Hindlimb muscle (tissue), 1 donor: ENCODE measurements around the gene HNRNPA2B1. TPM values are rescaled to one million over a fixed set of nuclear protein-coding genes. Genes with fewer than 3 reads are reported as not detected.
"Not testable (repeated sequence)": the region's sequence is repeated elsewhere in the genome, so short reads cannot be mapped to it uniquely, and the experiment has no call there.

Source experiments
- DNase-seq: peaks from one replicate; pipeline ENCODE4 v3.0.0-alpha.2; 2013
- polyA plus RNA-seq: library from polyadenylated mRNA; unstranded; fragments of 120-200 nt; gene quantifications from one replicate; pipeline ENCODE4 v1.2.1, GENCODE V29; 2013; ENCODE audit not compliant: insufficient read length

Gene HNRNPA2B1
- polyA plus RNA-seq, 1 donor: 635 TPM

GRCh38 chr7:26198133-26198780, 2.3 kb downstream of the HNRNPA2B1 start:
- DNase-seq: peak; percentile 49

DNA sequence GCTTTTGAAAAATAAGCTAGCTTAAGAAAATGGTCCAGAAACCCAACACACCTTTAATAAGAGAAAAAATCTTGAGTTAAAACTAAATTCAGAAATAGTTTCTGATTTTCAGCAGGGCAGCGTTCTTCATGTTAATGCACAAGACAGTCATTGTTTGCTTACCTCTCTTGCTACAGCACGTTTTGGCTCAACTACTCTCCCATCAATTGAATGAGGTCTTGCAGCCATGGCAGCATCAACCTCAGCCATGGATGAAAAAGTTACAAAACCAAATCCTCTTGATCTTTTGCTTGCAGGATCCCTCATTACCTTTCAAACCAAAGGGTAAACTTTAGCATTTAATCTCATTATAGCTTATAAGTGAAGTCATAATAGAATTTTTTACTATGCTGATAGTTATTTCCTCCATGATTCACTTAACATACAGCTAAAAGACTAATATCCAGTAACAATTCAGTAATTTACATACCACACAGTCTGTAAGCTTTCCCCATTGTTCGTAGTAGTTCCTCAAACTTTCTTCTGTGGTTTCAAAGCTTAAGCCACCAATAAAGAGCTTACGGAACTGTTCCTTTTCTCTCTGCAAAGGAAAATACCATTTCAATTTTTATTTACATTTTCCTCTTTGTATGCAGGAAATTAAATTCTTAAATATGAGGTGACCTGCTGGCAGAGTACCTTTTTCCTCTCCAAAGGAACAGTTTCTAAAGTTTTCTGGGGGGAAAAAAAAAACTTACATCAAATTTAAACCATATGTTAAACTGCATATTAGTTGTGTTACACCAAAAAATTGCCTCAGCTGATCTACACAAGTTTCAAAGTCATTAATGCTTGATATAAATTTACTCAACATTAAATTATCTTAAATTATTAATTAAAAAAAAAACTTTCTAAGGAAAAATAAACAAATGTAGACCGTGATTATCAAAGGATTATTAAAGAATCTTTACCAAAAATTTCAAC, 3.1 kb downstream of the HNRNPA2B1 start:
- DNase-seq: no peak

GRCh38 chr7:26195867-26196657, 4.5 kb downstream of the HNRNPA2B1 start:
- no peak for DNase-seq

DNA sequence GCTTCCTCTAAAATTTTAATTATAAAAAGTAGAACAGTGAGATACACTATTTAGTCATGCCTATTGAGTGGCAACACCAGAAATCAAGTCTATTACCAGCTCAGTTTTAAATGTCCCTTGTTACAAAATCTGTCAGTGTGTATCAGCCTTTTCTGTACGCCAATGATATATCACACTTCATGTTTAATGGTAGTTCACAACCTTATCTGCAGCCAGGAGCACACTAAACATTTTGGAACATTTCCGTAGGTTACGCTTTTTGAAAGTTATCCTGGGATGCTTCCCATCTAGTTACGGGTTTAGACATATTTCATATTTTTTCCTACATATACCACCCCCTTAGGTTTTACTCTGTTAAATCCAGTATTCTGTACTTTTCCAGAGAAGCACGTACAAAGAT, 5.4 kb downstream of the HNRNPA2B1 start:
- no peak for DNase-seq

DNA sequence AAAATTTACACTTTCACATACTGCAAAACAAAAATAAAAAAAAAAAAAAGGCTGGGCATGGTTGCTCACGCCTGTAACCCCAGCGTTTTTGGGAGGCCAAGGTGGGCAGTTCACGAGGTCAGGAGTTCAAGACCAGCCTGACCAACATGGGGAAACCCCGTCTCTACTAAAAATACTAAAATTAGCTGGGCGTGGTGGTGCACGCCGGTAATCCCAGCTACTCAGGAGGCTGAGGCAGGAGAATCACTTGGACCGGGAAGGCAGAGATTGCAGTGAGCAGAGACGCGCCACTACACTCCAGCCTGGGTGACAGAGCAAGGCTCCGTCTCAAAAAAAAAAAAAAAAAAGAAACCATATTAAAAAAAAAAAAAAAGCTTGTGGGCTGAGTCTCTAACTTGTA, 5.8 kb downstream of the HNRNPA2B1 start:
- not testable (repeated sequence) for DNase-seq

DNA sequence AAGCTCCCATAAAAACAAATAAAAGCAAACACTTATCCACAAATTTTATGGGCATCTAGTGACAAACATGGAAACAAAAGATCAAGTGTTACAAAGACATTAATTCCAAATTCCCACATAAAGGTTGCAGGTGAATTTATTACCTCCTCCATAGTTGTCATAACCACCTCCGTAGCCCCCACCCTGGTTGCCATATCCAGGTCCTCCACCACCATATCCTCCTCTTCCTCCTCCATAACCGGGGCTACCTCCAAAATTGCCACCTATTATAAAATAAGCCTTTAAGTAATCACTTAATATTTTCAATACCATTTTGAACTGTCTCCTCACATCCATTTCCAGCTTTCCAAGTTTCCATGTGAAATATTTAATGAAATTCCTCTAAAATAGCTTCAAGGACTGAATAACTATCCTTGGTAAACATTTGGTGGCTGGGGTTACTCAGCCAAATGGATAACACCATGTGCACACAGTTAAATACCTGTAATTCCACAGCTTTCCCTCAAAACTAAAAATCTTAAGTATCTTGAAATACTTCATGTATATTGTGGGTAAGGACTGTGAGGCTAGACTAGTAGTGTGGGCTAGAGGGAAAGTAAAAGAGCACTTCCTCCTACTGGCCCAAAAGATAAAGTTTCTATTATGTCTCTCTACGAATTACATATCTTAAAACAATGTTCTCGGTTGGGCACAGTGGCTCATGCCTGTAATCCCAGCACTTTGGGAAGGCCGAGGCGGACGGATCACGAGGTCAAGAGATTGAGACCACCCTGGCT, 6.9 kb downstream of the HNRNPA2B1 start:
- no peak for DNase-seq

GRCh38 chr7:26192485-26193087, 8.0 kb downstream of the HNRNPA2B1 start:
- no peak for DNase-seq

DNA sequence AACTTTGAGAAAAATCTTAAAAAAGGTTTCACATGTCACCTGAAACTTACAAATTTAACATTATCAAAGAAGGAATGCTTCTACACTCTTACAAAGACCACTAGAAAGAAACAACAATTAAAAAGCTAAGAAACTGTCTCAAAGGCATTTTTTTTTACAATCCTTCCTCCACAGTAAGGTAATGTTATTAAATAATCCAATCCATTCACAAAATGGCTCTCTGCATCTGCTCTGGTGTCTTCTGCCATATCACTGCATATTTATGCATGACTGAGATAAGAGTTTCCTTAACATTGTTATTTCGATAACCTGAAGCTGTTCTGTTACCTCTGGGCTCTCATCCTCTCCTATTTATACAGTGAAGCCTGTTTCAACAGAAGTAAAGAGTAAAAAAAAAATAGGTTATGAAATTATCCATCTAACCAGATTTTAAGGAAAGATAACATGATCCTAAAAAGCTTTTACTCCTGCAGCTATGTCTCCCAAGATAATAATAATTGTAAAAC, 8.5 kb downstream of the HNRNPA2B1 start:
- DNase-seq: no peak

DNA sequence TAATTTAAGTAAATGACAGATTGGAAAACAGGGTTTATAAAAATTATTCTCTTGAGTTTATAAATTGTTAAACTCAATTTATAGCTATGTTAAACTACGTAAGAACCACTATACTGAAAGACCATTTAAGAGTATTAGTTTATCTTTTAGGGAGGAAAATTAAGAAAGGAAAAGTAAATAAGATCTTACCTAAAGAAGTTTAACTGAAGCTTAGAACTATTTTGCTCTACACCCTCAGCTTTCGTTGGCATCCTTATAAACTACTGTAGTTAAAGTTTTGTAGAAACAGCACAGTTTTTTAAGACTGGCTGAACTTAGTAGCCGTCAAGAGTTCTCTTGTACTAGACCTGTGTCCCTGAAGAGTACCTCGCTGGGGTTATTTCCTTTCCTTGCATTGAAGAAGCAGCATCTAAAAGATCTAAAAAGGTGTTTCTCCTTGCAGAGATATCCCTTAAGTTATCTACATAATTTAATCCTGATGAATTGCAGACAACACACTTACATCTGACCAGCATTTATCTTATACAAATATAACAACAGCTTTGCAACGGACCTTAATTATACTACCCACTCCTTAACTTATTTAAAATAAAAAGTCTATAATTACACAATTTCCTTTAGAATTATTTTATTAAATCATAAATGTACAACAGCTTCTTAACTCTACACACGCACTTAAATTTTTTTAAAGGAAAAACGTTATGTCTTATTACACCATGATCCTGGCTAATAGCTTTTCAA, 9.1 kb downstream of the HNRNPA2B1 start:
- no peak for DNase-seq

DNA sequence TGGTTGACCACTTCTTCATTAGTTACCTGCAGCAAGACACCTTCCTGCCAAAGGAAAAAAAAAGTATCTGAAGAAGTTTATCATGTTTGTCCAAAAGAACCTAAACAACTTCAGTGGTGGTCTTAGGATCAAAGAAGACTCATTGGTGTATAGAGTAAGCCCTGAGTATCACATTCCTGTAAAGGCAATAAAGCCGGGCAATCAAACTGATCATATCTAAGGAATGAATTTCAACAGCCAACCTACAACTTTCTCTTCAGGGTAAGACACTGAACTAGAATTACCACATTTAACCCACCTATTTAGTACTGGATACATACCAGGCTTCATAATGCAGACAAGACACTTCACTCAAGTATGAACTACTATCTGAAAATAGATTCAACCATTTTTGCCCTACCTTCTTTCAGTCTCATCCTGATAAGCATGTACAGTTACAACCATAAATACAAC, 10.1 kb downstream of the HNRNPA2B1 start:
- DNase-seq: no peak

DNA sequence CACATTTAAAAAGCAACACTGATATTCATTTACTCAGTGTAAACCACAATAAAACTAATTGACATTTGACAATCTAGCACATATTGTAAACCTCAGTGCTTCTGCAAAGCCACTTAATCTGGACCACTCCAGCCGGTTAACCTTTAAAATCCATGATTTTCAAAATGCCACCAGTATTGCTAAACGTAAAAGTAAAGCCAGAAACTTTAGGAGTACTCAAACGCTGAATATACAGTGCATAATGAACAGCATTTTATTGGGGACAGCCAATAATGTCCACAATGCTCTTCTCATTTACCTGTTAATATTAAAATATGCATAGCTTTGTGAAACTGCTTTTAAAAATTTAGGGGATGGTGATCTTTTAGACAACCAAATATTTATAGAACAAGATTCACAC, 10.8 kb downstream of the HNRNPA2B1 start:
- no peak for DNase-seq

- no peak for DNase-seq
Measured at GRCh38 chr7:26188957-26189541, 11.5 kb downstream of the HNRNPA2B1 start.

DNA sequence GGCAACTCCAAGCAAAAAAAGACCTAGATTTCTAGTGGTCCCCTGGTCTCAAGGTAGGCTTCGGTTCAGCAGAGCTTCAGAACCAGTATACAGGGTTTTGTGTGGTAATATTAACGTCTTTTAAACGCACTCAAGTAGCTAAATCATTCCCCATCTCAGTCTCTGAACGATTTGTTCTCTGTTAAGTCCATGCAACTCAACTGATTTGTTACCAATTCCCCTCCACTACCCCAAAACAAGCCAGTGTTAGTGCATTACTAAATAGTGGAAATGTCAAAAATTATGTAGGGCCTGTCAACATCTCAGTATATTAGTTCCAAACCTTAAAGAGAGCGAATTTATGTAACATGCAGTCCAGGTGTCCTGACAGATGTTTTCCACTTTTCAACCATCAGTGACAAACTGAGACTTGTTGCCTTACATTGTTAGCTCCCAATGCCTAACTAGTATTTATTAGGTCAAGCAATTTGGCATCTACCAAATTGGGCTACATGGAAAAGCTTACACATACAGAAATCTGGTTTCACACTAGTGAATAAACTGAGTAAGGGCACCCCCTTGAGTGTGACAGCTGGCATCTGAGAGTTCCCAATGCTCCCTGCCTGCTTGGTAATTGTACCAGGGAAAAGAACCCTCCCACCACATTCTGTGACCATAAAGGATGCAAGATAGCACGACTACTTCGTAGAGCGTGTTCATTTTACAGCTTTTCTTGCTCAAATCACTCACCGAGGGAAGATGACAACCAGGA, 12.2 kb downstream of the HNRNPA2B1 start:
- no peak for DNase-seq

DNA sequence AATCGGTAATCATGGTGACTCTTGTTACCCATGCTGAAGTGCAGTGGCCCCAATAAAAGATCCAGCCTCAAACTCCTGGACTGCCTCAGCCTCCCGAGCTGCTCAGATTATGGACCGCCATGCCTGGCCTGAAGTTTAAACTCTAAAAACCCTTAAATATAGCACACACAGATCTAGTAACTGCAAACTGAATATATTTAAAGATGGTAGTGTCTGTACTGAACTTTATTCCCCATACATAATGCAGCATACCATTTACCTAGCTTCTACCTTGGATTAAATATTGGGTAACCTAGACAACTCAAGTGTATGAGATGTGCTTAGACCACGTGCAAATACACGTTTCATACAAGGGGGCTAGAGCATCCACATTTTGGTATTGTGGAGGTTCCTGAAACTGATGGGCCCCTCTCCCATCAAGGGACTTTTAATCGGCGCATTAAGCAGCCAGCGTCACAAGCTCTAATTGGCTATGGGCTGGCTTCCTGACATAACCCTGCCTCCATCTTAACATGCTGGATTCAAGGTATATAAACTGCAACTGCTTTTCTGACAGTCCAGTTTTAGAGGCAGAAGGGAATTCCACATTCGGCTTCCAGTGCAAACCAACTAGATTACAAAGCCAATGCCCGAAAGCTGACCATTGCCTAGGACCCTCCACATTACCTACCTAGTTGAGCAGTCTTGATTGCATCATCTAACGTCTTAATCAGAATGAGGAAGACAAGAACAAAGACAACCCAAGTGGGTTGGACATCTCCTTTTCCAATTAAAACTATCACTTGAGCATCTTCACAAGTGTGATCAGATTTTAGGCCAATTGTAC, 13.0 kb downstream of the HNRNPA2B1 start:
- no peak for DNase-seq

- no peak for DNase-seq
Measured at GRCh38 chr7:26186364-26187311, 13.9 kb downstream of the HNRNPA2B1 start.

- no peak for DNase-seq
Measured at GRCh38 chr7:26185844-26186180, 14.7 kb downstream of the HNRNPA2B1 start.

GRCh38 chr7:26185131-26185843, 15.3 kb downstream of the HNRNPA2B1 start:
- DNase-seq: no peak
